Choroid plexus epithelial cell (primary cell): ENCODE data around the gene UHRF2.

ENCODE experiments used
- DNase-seq: peaks from one replicate; pipeline ENCODE4 v3.0.0-alpha.2; 2010; ENCODE audit warnings: low read depth
- H3K4me3 ChIP-seq: 2 replicates; pipeline ENCODE4 v1.5.1; 2011; ENCODE audit warnings: low read depth, mild to moderate bottlenecking, control low read depth, low read length, moderate library complexity
- CTCF ChIP-seq: conservative IDR thresholded peaks from 2 replicates; pipeline ENCODE4 v1.5.1; 2011; ENCODE audit warnings: low read depth, mild to moderate bottlenecking, control low read depth, inconsistent platforms, low read length, moderate library complexity

Gene UHRF2

GRCh38 chr9:6543204-6543603 is 130.2 kb downstream of the UHRF2 start:
- no peak for TF ChIP-seq CTCF
- H3K4me3 ChIP-seq: no peak overlapping the region
- DNase-seq: no peak

- no peak overlapping the region for H3K4me3 ChIP-seq
- DNase-seq: no peak
- no peak for TF ChIP-seq CTCF
Measured at GRCh38 chr9:6545017-6545691, 132.2 kb downstream of the UHRF2 start.

GRCh38 chr9:6549106-6549800 is 136.3 kb downstream of the UHRF2 start:
- no peak overlapping the region for H3K4me3 ChIP-seq
- TF ChIP-seq CTCF: no peak
- no peak for DNase-seq

GRCh38 chr9:6551136-6551535 is 138.1 kb downstream of the UHRF2 start:
- TF ChIP-seq CTCF: no peak
- H3K4me3 ChIP-seq: no peak overlapping the region
- DNase-seq: no peak

- TF ChIP-seq CTCF: peak; percentile 54
- H3K4me3 ChIP-seq: no peak overlapping the region
- DNase-seq: peak; percentile 83
Measured at GRCh38 chr9:6552033-6552432, 139.0 kb downstream of the UHRF2 start.

GRCh38 chr9:6552498-6553121 is 139.6 kb downstream of the UHRF2 start:
- TF ChIP-seq CTCF: no peak
- H3K4me3 ChIP-seq: no peak overlapping the region
- peak; percentile 61 for DNase-seq
